H1 (cell line): ENCODE results near the gene RNF125. TPM values are rescaled to one million over a fixed set of nuclear protein-coding genes. Genes with fewer than 3 reads are reported as not detected.

Experiments
- CBX8 ChIP-seq: fragments of 300-800, 300-1000 bp; sonication (generic); IDR thresholded peaks from 2 replicates; pipeline ENCODE4 v1.7.1; 2016; ENCODE audit warnings: low read depth, low read length, borderline replicate concordance
- CTBP2 ChIP-seq: IDR thresholded peaks from 2 replicates; pipeline ENCODE4 v1.7.0; 2011; ENCODE audit warnings: borderline replicate concordance, mild to moderate bottlenecking, moderate library complexity, mixed read lengths, low read length; ENCODE audit not compliant: insufficient read depth, insufficient read length
- HDAC2 ChIP-seq, 2 experiments: fragments of 300-600 bp in 1 of 2; sonication (generic) in 1 of 2; IDR thresholded peaks; 2 replicates each; pipeline ENCODE4 v1.6.1; 2011 to 2012; ENCODE audit warnings: low read depth in 2 of 2, low read length in 2 of 2, mild to moderate bottlenecking in 2 of 2, moderate library complexity in 2 of 2, borderline replicate concordance in 1 of 2, inconsistent platforms in 1 of 2
- RNF2 ChIP-seq: fragments of 200-900, 300-1000 bp; sonication (generic); IDR thresholded peaks from 2 replicates; pipeline ENCODE4 v1.7.1; 2016; ENCODE audit warnings: borderline replicate concordance, low read depth, mild to moderate bottlenecking, antibody characterized with exemption, low read length; ENCODE audit not compliant: poor library complexity, severe bottlenecking; ENCODE audit errors: missing control alignments
- SP1 ChIP-seq: IDR thresholded peaks from 2 replicates; pipeline ENCODE4 v1.6.1; 2011; ENCODE audit warnings: low read depth, low read length
- USF2 ChIP-seq: IDR thresholded peaks from 2 replicates; pipeline ENCODE4 v1.6.1; 2011; ENCODE audit warnings: low read length, improper control_type of control experiment
- polyA plus RNA-seq, 7 experiments: library from polyadenylated mRNA; depleted of rRNA in 3 of 7; stranded (reverse) in 5 of 7; unstranded in 2 of 7; fragments of >200 nt in 5 of 7; fragments of 200-250 nt in 2 of 7; gene quantifications; 1 replicate in 5 of 7; 2 replicates in 1 of 7; 4 replicates in 1 of 7; pipeline versions ENCODE4 v1.2.1 to v1.2.3, GENCODE V29; 2011 to 2013; ENCODE audit warnings: missing spikeins in 2 of 7, mixed read lengths in 2 of 7
- total RNA-seq: library from RNA; stranded (reverse); fragmentation: NEBNext Ultra II Directional; extraction: Animal tissue kit (Norgen Biotek cat#: 25700); gene quantifications from 2 replicates; pipeline ENCODE4 v1.2.1, GENCODE V29; 2021
- TF ChIP-seq, protein P1 (sequence below): fragments of 300-600 bp; sonication (generic); IDR thresholded peaks from 2 replicates; pipeline ENCODE4 v1.7.1; 2012; ENCODE audit warnings: low read length, moderate library complexity, mild to moderate bottlenecking, inconsistent platforms; ENCODE audit not compliant: insufficient replicate concordance

RNF125 gene
- total and polyA plus RNA-seq, 2 of the 8 experiments (the other 6 are each of a cell fraction or from before 2014, with no cell fraction given), result 14.3 to 15.2 TPM

DNA sequence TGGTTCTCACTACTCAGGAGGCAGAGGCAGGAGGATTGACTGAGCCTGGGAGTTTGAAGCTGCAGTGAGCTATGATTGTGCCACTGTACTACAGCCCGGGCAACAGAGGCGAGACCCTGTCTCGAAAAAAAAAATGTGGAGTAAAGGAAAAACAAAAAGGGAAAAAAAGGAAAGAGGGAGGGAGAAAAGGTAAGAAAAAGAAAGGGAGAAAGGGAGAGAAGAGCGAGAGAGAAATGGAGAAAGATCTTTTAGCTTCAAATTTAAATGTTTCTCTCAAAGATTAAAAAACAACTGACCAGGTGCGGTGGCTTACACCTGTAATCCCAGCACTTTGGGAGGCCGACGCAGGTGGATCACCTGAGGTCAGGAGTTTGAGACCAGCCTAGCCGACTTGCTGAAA is 65.2 kb downstream of the RNF125 start (continued):
- TF ChIP-seq, protein P1, sequence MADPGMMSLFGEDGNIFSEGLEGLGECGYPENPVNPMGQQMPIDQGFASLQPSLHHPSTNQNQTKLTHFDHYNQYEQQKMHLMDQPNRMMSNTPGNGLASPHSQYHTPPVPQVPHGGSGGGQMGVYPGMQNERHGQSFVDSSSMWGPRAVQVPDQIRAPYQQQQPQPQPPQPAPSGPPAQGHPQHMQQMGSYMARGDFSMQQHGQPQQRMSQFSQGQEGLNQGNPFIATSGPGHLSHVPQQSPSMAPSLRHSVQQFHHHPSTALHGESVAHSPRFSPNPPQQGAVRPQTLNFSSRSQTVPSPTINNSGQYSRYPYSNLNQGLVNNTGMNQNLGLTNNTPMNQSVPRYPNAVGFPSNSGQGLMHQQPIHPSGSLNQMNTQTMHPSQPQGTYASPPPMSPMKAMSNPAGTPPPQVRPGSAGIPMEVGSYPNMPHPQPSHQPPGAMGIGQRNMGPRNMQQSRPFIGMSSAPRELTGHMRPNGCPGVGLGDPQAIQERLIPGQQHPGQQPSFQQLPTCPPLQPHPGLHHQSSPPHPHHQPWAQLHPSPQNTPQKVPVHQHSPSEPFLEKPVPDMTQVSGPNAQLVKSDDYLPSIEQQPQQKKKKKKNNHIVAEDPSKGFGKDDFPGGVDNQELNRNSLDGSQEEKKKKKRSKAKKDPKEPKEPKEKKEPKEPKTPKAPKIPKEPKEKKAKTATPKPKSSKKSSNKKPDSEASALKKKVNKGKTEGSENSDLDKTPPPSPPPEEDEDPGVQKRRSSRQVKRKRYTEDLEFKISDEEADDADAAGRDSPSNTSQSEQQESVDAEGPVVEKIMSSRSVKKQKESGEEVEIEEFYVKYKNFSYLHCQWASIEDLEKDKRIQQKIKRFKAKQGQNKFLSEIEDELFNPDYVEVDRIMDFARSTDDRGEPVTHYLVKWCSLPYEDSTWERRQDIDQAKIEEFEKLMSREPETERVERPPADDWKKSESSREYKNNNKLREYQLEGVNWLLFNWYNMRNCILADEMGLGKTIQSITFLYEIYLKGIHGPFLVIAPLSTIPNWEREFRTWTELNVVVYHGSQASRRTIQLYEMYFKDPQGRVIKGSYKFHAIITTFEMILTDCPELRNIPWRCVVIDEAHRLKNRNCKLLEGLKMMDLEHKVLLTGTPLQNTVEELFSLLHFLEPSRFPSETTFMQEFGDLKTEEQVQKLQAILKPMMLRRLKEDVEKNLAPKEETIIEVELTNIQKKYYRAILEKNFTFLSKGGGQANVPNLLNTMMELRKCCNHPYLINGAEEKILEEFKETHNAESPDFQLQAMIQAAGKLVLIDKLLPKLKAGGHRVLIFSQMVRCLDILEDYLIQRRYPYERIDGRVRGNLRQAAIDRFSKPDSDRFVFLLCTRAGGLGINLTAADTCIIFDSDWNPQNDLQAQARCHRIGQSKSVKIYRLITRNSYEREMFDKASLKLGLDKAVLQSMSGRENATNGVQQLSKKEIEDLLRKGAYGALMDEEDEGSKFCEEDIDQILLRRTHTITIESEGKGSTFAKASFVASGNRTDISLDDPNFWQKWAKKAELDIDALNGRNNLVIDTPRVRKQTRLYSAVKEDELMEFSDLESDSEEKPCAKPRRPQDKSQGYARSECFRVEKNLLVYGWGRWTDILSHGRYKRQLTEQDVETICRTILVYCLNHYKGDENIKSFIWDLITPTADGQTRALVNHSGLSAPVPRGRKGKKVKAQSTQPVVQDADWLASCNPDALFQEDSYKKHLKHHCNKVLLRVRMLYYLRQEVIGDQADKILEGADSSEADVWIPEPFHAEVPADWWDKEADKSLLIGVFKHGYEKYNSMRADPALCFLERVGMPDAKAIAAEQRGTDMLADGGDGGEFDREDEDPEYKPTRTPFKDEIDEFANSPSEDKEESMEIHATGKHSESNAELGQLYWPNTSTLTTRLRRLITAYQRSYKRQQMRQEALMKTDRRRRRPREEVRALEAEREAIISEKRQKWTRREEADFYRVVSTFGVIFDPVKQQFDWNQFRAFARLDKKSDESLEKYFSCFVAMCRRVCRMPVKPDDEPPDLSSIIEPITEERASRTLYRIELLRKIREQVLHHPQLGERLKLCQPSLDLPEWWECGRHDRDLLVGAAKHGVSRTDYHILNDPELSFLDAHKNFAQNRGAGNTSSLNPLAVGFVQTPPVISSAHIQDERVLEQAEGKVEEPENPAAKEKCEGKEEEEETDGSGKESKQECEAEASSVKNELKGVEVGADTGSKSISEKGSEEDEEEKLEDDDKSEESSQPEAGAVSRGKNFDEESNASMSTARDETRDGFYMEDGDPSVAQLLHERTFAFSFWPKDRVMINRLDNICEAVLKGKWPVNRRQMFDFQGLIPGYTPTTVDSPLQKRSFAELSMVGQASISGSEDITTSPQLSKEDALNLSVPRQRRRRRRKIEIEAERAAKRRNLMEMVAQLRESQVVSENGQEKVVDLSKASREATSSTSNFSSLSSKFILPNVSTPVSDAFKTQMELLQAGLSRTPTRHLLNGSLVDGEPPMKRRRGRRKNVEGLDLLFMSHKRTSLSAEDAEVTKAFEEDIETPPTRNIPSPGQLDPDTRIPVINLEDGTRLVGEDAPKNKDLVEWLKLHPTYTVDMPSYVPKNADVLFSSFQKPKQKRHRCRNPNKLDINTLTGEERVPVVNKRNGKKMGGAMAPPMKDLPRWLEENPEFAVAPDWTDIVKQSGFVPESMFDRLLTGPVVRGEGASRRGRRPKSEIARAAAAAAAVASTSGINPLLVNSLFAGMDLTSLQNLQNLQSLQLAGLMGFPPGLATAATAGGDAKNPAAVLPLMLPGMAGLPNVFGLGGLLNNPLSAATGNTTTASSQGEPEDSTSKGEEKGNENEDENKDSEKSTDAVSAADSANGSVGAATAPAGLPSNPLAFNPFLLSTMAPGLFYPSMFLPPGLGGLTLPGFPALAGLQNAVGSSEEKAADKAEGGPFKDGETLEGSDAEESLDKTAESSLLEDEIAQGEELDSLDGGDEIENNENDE, result no peak
- TF ChIP-seq RNF2 (no peak), CBX8 (no peak), HDAC2 (IDR thresholded peaks at IDR 0.05; ENCODE audit: borderline replicate concordance in 1 of 2, low read depth in 2 of 2, low read length in 2 of 2) (no peak), USF2 (no peak), CTBP2 (no peak), SP1 (no peak)
